Astrocyte (in vitro differentiated cells and primary cell): ENCODE data around the gene DNAJC5.

Source experiments
- EZH2 ChIP-seq: IDR thresholded peaks from 2 replicates; pipeline ENCODE4 v1.6.1; 2012; ENCODE audit warnings: mild to moderate bottlenecking, low read length, inconsistent platforms; ENCODE audit not compliant: insufficient read depth
- TF ChIP-seq, protein P1 (sequence below): IDR thresholded peaks from 2 replicates; pipeline ENCODE4 v1.5.1; 2011; ENCODE audit warnings: low read depth, mild to moderate bottlenecking, inconsistent platforms, low read length, moderate library complexity; ENCODE audit not compliant: insufficient read depth

DNA sequence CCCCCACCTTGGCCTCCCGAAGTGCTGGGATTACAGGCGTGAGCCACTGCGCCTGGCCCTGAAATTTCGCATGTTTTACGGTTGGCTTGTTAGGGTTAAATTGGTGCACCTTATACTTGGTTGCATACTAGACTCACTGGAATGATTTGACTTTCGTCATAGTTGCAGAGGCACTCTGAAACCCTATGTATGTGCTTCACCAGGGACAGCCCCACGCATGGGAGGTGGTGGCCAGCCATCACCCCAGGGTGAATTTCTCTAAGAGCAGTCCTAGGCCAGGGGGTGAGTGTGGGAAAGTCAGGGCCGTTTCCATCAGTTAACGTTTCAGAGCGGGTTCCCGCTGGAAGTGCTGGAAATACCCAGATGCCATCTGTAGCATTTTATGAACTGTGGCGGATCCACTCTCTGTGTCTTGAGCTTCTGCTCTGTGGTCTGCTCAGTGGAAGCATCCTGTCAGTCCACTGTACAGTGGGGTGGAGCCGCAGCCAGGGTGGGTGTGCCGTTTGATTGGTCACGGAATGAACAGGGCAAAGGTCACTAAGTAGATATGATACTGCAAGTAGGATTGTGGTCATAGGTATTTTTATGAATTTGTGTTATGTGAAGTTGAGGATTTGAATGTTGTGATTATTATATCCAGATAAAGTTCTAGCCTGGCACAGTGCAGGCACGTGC, 13.2 kb downstream of the DNAJC5 start:
- TF ChIP-seq, protein P1, sequence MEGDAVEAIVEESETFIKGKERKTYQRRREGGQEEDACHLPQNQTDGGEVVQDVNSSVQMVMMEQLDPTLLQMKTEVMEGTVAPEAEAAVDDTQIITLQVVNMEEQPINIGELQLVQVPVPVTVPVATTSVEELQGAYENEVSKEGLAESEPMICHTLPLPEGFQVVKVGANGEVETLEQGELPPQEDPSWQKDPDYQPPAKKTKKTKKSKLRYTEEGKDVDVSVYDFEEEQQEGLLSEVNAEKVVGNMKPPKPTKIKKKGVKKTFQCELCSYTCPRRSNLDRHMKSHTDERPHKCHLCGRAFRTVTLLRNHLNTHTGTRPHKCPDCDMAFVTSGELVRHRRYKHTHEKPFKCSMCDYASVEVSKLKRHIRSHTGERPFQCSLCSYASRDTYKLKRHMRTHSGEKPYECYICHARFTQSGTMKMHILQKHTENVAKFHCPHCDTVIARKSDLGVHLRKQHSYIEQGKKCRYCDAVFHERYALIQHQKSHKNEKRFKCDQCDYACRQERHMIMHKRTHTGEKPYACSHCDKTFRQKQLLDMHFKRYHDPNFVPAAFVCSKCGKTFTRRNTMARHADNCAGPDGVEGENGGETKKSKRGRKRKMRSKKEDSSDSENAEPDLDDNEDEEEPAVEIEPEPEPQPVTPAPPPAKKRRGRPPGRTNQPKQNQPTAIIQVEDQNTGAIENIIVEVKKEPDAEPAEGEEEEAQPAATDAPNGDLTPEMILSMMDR = no peak
- TF ChIP-seq EZH2 = no peak
